ENCODE measurements around the gene NLRP7.
"Not testable (repeated sequence)": the region's sequence is repeated elsewhere in the genome, so short reads cannot be mapped to it uniquely, and the experiment has no call there.

The NLRP7 gene

DNA sequence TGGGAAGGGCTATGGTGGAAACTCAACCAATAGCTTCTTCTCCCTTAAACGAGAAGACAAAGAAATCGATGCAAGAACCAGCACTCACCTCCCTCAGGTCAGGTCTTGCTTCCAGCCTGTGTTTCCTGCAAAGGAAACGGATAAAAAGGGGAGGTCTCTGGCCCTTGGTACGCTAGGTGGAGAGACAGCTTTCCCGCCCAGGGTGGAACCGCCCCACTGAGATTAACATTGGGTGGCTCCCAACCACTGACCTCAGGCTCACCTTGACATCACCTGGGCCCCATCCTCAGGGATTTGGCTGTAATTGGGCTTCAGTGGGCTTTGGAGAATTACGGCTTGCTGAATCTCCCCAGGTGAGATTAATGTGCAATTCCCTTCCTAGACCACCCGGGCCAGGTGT, at the start of gene NLRP7:
NLRP7 (minus strand) TSS at position 150 of the 400 bp plus-strand sequence.
- DNase-seq, result no peak

DNA sequence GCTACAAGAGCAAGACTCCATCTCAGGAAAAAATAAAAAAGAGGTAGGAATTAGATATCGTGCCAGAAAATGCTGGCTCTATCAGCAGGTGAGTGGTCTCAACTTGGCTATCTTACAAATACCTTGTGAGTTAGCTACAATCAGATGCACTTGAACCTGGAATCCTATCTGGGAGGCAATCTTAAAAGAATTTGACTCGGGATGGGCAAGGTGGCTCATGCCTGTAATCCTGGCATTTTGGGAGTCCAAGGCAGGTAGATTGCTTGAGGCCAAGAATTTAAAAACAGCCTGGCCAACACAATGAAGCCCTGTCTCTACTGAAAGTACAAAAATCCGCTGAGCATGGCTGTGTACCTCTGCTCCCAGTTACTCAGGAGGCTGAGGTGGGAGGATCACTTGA, 48.2 kb upstream of the NLRP7 start:
- DNase-seq, result no peak

DNA sequence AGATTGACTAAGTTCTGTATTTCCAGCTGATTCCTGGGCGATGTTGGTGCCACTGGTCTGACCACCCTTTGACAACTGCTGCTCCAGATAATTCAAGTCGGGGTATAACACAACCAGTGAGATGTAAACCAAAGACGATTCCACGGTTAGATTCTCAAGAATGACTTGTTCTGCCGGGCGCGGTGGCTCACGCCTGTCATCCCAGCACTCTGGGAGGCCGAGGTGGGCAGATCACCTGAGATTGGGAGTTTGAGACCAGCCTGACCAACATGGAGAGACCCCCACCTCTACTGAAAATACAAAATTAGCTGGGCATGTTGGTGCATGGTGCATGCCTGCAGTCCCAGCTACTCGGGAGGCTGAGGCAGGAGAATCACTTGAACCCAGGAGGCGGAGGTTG, 42.2 kb upstream of the NLRP7 start:
- DNase-seq, result not testable (repeated sequence)

DNA sequence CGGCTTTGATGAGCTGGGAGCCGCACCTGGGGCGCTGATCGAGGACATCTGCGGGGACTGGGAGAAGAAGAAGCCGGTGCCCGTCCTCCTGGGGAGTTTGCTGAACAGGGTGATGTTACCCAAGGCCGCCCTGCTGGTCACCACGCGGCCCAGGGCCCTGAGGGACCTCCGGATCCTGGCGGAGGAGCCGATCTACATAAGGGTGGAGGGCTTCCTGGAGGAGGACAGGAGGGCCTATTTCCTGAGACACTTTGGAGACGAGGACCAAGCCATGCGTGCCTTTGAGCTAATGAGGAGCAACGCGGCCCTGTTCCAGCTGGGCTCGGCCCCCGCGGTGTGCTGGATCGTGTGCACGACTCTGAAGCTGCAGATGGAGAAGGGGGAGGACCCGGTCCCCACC, 35.2 kb upstream of the NLRP7 start:
- not testable (repeated sequence) for DNase-seq

DNA sequence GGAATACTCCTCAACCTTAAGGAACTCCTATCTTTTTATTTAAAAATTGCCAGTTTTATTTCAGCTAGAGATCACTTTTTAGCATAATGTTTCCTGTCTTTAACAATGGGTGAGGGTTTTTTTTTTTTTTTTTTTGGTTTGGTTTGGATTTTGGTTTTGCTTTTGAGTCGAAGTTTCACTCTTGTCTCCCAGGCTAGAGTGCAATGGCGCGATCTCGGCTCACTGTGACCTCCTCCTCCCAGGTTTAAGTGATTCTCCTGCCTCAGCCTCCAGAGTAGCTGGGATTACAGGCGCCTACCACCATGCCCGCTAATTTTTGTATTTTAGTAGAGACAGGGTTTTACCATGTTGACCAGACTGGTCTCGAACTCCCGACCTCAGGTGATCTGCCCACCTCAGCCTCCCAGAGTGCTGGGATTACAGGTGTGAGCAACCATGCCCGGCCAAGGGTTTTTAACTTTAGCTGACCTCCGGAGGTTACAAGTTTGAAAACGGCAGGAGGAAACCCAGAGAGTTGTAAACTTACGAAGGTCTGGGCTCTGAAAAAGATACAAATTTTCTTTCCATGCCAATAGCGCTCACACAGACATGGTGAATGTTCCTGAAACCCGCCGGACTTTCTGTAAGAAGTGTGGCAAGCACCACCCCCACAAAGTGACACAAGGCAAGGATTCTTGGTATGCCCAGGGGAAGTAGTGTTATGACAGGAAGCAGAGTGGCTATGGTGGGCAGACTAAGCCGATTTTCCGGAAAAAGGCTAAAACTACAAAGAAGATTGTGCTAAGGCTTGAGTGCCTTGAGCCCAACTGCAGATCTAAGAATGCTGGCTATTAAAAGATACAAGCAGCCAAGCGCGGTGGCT, 26.1 kb upstream of the NLRP7 start:
- not testable (repeated sequence) for DNase-seq

DNA sequence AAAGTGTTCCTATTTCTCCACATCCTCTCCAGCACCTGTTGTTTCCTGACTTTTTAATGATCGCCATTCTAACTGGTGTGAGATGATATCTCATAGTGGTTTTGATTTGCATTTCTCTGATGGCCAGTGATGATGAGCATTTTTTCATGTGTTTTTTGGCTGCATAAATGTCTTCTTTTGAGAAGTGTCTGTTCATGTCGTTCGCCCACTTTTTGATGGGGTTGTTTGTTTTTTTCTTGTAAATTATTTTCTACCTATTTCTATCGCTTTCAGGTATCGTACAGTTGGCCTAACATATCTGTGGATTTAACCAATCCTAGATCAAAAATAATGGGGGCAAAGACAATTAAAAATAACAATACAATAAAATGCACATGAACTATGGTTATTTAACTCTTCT, 24.1 kb upstream of the NLRP7 start:
- DNase-seq, result not testable (repeated sequence)

DNA sequence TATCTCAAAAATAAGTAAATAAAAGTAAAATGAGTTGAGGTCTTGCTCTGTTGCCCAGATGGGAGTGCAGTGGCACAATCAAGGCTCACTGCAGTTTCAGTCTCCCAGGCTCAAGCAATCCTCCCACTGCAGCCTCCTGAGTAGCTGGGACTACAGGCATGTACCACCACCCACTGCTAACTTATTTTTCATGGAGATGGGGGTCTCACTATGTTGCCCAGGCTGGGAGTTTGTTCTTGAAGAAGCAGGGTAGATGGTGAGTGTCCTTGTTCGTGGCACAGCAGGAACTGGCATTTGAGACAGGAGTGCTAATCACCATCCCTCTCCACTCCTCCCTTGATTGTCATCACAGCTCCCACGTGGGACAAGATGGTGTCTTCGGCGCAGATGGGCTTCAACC, 22.3 kb upstream of the NLRP7 start:
- no peak for DNase-seq

DNA sequence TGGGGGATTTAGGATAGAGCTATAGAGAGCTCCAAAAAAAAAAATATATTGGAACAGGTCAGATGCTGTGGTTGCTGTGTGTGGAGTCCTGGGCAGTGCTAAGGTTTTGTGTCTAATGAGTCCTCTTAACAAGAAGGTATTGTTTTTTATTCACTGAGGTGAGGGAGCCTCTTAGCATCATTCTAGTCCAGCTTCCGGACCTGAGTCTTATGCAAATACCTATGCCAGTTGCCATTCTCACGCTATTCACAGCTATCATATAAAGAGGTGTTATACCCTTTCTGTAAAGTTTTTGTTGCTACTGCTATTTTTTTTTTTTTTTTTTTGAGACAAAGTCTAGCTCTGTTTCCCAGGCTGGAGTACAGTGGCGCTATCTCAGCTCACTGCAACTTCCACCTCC, 20.3 kb upstream of the NLRP7 start:
- DNase-seq, result no peak

DNA sequence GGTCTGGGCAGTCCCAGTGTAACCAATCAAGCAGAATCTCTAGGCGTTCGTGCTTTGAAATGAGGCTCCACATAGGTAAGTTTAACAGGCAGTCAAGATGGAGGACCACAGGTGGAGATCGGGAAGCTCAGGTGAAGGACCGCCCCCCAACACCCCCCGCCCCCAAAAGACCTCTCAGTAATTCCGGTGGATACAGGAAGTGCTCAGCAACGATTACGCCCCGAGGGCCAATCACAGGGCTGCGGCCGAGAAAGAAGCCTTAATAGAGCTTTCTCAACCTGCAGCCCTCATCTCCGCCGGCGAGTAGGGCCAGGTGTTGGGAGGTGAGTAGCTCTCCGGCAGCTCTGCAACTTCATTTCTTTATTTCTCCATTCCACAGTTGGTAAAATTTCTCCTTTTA, 17.7 kb upstream of the NLRP7 start:
- DNase-seq, result not testable (repeated sequence)

DNA sequence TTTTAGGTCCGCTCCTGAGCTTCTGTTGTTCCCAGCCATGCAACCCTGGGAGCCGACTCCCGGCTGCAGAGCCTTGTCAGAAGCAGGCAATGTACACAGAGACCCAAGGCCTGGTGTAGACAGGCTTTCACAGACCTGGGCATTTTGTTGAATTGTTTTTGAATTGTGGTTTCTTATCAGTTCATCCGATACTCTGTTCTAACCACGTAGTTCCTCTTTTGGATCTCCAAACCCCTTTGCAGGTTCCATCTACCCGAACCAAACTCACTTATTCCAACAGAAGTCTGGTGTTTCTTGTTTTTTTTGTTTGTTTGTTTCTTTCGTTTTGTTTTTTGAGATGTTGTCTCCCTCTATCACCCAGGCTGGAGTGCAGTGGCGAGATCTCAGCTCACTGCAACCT, 12.5 kb upstream of the NLRP7 start:
- no peak for DNase-seq

DNA sequence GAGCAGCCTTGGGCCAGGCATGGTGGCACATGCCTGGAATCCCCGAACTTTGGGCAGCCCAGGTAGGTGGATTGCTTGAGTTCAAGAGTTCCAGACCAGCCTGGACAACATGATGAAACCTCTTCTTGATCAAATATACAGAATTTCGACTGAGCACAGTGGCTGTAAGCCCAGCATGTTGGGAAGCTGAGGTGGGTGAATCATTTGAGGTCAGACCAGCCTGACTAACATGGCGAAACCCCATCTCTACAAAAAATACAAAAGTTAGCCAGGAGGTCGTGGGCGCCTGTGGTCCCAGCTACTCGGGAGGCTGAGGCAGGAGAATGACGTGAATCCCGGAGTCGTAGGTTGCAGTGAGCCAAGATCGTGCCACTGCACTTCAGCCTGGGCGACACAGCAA, 8.0 kb upstream of the NLRP7 start:
- no peak for DNase-seq

DNA sequence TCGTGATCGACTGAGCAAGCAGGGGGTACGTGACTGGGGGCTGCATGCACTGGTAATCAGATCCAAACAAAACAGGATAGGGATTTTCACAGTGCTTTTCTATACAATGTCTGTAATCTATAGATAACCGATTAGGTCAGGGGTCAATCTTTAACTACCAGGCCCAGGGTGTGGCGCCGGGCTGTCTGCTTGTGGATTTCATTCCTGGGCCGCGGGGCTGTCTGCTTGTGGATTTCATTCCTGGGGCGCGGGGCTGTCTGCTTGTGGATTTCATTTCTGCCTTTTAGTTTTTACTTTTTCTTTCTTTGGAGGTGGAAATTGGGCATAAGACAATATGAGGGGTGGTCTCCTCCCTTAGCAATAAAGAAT, 6.0 kb upstream of the NLRP7 start:
- DNase-seq, result not testable (repeated sequence)

DNA sequence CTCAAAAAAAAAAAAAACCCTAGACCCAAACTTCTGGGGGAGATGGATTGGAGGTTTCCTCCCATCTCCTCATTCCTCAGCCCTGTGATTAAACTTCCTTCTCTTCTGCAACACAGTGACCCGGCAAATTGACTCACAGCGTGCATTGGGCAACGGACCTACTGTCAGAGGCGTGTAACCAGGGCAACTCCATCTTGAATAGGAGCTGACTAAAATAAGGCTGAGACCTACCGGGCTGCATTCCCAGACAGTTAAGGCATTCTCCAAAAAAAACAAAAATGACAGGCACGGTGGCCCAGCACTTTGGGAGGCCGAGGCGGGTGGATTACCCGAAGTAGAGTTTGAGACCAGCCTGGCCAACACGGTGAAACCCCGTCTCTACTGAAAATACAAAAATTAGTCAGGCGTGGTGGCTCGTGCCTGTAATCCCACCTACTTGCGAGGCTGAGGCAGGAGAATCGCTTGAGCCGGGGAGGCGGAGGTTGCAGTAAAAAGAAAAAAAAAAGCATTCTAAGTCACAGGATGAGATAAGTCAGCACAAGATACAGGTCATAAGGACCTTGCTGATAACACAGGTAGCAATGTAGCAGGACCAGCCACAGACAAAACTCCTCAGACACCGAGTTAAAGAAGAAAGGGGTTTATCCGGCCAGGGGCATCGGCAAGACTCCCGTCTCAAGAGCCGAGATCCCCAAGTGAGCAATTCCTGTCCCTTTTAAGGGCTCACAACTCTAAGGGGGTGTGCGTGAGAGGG, 5.4 kb upstream of the NLRP7 start:
- DNase-seq, result no peak

DNA sequence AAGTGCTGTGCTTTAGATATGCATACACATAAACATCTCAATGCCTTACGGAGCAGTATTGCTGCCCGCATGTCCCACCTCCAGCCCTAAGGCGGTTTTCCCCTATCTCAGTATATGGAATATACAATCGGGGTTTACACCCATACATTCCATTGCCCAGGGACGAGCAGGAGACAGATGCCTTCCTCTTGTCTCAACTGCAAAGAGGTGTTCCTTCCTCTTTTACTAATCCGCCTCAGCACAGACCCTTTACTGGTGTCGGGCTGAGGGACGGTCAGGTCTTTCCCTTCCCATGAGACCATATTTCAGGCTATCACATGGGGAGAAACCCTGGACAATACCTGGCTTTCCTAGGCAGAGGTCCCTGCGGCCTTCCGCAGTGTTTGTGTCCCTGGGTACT, 3.2 kb upstream of the NLRP7 start:
- DNase-seq, result not testable (repeated sequence)

DNA sequence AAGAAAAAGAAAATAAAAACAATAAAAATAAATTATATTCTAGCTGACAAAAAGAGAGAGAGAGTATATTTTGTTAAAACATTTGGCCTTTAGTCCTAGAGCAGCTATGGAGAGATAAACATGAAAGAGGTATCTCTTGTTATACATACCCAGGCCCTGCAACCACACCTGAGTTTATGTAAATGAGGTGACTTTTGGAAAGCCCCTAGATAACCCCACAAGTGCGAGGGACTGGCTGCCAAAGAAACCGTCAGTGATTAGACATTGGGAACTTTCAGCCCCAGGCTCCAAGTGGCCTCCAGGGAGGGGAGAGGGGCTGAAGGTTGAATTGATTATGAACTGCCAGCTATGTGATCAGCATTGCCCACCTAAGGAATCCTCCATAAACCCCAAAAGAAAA, 2.1 kb upstream of the NLRP7 start:
- no peak for DNase-seq

DNA sequence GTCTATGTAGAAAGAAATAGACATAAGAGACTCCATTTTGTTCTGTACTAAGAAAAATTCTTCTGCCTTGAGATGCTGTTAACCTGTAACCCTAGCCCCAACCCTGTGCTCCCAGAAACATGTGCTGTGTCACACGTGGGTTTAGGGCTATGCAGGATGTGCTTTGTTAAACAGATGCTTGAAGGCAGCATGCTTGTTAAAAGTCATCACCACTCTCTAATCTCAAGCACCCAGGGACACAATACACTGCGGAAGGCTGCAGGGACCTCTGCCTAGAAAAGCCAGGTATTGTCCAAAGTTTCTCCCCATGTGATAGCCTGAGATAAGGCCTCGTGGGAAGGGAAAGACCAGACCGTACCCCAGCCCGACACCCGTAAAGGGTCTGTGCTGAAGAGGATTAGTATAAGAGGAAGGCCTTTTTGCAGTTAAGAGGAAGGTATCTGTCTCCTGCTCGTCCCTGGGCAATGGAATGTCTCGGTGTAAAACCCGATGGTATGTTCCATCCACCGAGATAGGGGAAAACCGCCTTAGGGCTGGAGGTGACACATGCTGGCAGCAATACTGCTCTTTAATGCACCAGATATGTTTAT, 3.5 kb downstream of the NLRP7 start:
- DNase-seq, result not testable (repeated sequence)

DNA sequence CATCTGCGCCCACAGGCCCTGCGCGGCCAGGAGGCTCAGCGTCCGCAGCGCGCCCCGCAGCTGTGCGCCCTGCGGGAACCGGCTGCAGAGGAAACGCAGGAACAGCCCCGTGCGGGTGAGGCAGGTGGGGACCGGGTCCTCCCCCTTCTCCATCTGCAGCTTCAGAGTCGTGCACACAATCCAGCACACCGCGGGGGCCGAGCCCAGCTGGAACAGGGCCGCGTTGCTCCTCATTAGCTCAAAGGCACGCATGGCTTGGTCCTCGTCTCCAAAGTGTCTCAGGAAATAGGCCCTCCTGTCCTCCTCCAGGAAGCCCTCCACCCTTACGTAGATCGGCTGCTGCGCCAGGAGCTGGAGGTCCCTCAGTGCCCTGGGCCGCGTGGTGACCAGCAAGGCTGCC, 7.8 kb downstream of the NLRP7 start:
- DNase-seq, result not testable (repeated sequence)

DNA sequence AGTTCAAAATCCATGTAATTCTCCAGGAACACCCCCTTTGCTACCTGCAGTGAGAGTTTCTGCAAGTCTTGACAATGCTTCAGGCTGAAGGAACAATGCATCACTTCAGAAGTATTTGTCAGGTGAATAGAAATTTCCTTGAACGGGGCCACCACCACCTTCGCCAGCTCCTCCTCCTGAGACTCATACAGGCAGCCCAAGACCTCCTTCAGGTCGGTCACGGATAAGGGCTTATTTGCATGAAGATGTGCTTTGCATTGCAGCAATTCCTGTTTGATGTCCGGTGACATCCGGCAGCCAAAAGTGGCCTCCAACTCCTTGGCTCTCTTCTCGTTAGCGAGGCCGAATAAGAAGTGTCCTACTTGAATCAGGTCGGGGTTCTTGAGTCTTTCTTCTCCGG, 8.4 kb downstream of the NLRP7 start:
- DNase-seq, result no peak

DNA sequence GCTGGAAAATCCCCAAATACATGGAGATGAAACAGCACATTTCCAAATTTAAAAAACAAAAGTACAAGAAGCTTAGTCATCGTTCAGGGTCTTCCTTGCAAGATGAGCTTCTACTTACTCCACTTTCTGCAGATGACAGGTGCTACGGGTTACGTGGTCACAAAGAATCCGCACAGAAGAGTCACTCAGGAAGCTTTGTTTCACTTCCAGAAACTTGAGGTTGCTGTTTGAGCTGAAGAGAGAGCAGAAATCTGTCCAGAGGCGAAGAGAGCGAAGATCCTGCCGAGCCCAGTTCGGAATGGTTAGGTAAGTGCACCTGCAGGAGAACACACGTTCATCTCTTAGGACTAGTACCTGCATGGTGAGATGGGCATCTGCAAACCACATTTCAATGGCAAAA, 9.4 kb downstream of the NLRP7 start:
- DNase-seq, result no peak

DNA sequence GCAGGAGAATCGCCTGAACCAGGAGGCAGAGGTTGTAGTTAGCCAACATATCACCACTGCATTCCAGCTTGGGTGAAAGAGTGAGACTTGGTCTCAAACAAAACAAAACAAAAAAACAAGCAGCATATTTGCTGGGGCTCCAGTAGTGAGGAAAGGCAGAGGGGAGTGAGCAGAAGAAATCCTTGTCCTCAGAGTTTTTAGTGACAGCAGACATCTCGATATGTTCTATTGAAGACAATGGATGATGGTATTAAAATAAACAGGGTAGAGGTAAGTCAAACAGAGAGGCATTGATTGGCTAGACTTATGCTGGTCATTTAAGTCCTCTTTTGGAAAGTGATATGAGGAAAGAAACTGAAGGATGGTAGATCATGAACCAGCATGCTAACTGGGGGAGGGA, 19.0 kb downstream of the NLRP7 start:
- DNase-seq, result no peak

DNA sequence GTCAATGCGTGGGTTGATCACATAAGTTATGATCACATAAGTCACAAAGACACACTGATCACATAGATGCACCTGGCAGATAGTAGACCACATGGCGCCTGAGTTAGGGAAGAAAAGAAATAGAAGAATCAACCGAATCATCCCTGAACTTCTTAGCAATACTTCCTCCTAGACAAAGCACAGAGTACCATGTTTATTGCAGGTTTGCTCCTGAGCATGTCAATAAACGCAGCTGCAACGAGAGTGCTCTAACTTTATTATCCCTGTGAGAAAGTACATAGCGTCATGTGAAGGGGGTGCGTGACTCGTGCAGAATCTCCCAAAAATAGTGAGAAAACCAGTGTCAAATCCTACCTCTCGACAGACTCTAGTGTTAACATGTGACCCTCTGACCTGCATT, 24.1 kb downstream of the NLRP7 start:
- DNase-seq, result no peak

DNA sequence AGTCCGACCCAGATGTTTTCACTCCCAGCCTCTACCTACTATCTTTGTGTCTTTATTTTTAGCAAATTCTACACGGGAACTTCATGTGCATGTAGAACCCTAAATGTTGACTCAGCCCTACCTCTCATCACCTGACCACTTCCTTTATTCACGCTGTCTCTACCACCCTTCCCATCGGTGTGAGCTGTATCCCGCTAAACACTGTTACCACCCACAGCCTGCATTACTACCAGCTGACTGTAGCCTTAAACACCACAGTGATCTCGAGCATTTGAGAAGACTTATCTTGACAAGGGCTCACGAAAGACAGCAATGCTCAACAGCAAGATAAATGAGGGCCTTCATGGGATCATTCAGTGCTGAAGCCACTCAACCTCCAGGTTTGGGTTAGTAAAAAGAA, 26.2 kb downstream of the NLRP7 start:
- DNase-seq, result no peak

DNA sequence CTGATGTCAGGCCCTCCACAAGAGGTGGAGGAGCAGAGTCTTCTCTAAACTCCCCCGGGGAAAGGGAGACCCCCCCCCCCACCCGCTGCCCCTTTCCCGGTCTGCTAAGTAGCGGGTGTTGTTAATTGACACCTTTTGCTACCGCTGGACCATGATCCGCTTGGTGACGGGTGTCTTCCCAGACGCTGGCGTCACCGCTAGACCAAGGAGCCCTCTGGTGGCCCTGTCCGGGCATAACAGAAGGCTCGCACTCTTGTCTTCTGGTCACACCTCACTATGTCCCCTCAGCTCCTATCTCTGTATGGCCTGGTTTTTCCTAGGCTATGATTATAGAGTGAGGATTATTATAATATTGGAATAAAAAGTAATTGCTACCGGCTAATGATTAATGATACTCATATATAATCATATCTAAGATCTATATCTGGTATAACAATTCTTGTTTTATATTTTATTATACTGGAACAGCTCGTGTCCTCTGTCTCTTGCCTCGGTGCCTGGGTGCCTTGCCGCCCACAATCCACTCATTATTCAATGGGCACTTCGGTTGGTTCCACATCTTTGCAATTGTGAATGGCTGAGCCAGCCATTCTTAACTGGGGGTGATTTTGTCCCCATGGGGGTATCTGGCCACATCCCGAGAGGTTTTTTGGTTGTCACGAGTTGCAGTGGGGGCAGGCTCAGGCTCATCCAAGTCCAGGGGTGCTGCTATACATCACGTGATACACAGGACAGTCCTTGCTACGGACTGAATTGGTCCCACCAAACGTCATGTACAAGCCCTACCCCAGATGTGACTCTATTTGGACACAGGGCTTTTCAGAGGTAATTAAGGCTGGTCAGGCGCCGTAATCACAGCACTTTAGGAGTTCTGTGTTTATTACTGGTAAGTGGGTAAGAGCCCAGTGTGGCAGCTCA, 27.4 kb downstream of the NLRP7 start:
- DNase-seq, result not testable (repeated sequence)
